Left ventricle myocardium superior (tissue), 1 donor: ENCODE results near the gene RPTOR. TPM values are rescaled to one million over a fixed set of nuclear protein-coding genes. Genes with fewer than 3 reads are reported as not detected.
"Not testable (repeated sequence)": the region's sequence is repeated elsewhere in the genome, so short reads cannot be mapped to it uniquely, and the experiment has no call there.

Experiments
- ATAC-seq: fragments of 200-7000 bp; cut with Tn5 transposase; one replicate; pipeline ENCODE4 v1.9.1; 2020; ENCODE audit warnings: mild to moderate bottlenecking, moderate library complexity
- DNase-seq: peaks from one replicate; pipeline ENCODE4 v3.0.0-alpha.2; 2020
- intact Hi-C: fragments of 100-400 bp; cut with micrococcal nuclease; formaldehyde crosslinking; loops from one replicate; pipeline ENCODE4 v1.11.0; 2022
- long read RNA-seq: library from polyadenylated mRNA; unstranded; transcript quantifications from one replicate; pipeline ENCODE4 v2.0.0, GENCODE V29; 2021
- total RNA-seq: library from RNA; stranded (reverse); fragmentation: NEBNext Ultra II Directional; extraction: Animal tissue kit (Norgen Biotek cat#: 25700); gene quantifications from one replicate; pipeline ENCODE4 v1.2.1, GENCODE V29; 2021
- donor health status: DM: no; HTN: yes; CAD: no; lungs with severe emphysema.

RPTOR gene, protein sequence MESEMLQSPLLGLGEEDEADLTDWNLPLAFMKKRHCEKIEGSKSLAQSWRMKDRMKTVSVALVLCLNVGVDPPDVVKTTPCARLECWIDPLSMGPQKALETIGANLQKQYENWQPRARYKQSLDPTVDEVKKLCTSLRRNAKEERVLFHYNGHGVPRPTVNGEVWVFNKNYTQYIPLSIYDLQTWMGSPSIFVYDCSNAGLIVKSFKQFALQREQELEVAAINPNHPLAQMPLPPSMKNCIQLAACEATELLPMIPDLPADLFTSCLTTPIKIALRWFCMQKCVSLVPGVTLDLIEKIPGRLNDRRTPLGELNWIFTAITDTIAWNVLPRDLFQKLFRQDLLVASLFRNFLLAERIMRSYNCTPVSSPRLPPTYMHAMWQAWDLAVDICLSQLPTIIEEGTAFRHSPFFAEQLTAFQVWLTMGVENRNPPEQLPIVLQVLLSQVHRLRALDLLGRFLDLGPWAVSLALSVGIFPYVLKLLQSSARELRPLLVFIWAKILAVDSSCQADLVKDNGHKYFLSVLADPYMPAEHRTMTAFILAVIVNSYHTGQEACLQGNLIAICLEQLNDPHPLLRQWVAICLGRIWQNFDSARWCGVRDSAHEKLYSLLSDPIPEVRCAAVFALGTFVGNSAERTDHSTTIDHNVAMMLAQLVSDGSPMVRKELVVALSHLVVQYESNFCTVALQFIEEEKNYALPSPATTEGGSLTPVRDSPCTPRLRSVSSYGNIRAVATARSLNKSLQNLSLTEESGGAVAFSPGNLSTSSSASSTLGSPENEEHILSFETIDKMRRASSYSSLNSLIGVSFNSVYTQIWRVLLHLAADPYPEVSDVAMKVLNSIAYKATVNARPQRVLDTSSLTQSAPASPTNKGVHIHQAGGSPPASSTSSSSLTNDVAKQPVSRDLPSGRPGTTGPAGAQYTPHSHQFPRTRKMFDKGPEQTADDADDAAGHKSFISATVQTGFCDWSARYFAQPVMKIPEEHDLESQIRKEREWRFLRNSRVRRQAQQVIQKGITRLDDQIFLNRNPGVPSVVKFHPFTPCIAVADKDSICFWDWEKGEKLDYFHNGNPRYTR (N-terminal part only)
- total RNA-seq = 20.9 TPM
- long read RNA-seq, full-length matches to known transcripts = 1 of 22 reads
- long read RNA-seq, partial matches to known transcripts = 14 of 22 reads
- long read RNA-seq, other reads (novel, unspliced or antisense) = 7 of 22 reads

DNA sequence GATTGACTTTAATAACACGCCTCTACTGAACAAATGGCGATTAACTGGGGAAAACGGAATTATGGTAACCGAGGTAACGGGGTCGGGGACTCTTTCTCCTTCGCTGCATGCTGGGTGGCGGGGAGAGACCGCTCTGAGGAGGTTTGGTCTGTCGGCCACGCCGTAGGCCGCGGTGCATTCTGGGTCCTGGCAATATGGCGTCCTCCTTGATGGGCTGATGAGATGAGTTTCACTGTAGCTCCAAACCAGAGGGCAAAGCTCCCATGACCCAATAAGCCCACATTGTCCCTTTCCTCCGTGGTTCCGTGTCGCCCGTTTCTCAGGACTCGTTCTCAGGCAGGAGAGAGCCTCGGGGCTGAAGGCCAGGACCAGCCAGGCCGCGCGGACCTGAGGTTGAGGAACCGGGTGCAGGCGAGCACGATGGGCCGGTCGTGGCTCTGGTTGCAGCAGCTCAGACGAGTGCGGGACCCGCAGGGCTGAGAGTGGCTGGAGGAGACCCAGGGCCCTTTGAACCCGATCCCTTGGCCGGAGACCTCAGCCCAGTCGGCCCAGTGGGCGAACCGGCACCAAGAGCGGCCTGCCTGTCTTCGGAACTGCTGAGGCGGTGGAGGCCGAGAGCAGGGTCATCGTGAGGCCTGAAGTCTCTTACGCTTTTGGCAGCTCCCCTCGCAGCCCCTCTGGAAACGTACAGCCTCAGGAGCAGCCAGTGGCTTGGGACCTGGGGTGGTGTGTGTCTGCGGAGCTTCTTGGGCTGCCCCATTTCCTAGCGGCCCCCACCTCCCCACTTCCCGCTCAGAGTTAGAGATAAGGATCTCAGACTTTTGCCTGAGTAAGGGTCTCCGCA lies at the start of gene RPTOR:
Gene RPTOR, plus strand, starts transcription at position 184 of the 844 bp plus-strand sequence. CDS start 792 bp downstream, outside the sequence.
- intact Hi-C loops = no loop called here
- peak; percentile 92 for DNase-seq
- ATAC-seq = peak; percentile 99

DNA sequence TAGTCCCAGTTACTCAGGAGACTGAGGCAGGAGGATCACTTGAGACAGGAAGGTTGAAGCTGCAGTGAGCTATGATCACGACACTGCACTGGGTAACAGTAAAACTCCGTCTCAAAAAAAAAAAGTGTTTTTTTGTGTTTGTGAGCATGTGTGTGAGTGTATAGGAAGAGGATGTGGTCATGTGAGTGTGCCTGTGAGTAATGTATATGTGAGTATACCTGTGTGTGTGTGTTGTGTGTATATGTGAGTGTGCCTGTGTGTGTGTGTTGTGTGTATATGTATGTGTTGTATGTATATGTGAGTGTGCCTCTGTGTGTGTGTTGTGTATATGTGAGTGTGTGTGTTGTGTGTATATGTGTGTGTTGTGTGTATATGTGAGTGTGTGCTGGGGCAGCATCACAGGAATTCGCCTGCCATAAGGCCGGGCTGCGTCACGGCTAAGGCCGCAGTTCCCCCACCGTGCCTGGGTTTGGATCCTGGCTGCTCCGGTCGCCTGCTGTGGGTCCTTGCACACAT lies 46.9 kb upstream of the RPTOR start:
- intact Hi-C loops = no loop called here
- no peak for DNase-seq
- ATAC-seq = no peak

DNA sequence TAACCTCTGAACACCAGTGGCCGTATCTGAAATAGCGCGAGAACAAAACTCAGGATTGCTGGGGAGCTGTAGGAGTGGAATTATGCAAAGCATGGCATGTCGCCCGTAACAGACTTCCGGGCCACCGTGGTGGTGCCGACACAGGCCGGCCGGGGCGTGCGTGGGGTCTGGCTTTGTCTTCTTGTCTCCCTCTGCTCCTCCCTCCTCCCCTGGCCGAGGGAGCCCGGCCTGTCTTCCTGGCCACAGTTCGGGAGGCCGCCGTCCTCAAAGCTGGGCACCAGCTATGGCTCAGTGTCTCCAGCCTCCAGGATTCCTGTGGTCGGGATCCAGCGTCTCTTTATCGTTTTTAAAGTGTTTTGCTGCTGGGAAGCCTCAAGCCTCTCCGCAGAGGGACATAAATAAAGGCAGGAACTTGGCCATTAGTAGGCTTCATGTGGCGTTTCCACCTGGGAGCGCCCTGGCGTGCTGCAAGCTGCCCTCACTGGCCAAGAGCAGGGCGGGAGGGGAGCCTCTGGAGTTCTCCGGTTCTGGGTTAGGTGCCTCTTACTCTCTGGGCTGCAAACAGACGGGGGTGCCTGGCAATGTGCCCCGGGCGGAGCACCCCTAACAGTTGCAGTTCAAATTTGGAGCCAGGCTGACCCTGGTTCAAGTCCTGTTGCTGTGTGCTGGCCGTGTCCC lies 46.3 kb upstream of the RPTOR start:
- intact Hi-C loops = no loop called here
- DNase-seq (peak; percentile 59), ATAC-seq (peak; percentile 34)

DNA sequence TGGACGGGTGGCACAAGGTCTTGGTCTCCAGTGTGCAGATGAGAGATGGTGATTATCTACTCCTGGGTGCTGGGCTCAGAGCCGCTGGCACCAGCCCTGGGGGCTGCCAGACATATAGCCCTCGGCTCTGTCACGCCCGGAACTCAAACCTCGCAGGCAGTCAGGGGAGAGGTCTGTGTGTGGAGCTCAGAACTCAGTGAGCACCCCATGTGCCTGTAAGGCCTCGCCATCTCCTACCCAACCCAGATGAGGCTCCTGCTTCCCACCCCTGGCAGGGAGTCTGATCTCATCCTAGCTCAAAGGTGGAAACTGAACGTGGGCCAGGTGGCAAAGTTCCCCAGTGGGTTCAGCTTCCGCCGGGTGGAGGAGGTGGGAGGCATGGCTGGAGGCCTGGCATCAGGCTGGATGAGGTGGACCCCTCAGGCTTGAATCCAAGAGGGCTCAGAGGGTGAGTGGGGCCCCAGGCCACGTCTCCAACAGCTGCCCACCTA lies 45.7 kb upstream of the RPTOR start:
- DNase-seq (no peak), ATAC-seq (no peak)
- intact Hi-C loops = no loop called here

DNA sequence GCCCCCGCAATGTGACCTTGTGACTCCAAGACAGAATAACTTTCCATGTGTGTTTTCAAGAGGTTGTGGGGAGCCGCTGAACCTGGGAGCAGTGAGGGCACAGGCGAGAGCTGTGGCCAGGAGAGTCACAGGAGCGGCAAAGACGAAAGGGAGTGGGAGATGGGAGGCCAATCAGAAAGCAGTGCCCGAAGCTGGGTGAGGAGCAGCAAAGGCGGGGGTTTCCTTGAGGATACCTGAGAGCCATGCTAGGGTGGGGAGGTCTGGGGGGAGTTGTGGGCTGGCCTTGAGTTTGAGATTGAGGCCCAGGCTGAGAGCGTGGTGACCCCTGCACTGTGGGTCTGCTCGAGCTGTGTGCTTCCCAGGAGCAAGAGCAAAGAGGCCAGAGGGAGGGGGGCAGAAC lies 45.1 kb upstream of the RPTOR start:
- intact Hi-C loops = no loop called here
- ATAC-seq = no peak
- DNase-seq = no peak

DNA sequence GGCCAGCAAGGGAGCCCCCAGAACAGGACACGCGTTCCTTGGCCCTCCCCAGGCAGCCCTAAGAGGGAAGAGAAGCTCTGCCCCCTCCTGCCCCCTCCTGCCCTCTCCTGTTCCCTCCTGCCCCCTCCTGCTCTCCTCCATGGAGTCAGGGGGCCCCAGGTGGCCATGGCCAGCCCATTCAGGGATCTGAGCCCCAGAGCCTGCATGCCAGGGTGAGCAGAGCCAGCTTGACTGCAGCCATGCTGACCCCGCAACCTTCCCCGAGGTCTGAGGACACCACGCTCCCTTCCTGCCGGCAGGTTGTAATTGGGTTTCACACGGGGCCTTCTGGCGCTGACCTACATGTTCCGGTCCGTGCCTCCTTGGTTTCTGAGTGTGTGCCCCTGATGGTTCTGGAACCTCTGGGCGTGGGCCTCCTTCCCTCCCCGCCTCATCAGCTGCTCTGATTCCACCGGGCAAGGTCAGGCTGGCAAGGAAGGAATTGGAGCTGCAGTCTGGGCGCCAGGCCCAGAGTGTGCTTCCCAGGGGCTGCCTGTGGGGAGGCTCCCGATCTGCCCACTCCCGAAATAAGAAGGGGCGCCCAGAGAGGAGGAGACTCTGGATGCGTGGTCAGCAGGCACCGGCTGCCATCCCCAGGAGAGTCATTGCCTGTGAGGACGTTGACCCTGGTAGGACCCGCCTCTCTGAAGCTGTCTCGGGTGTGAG lies 44.5 kb upstream of the RPTOR start:
- DNase-seq (no peak), ATAC-seq (no peak)
- intact Hi-C loops = no loop called here

DNA sequence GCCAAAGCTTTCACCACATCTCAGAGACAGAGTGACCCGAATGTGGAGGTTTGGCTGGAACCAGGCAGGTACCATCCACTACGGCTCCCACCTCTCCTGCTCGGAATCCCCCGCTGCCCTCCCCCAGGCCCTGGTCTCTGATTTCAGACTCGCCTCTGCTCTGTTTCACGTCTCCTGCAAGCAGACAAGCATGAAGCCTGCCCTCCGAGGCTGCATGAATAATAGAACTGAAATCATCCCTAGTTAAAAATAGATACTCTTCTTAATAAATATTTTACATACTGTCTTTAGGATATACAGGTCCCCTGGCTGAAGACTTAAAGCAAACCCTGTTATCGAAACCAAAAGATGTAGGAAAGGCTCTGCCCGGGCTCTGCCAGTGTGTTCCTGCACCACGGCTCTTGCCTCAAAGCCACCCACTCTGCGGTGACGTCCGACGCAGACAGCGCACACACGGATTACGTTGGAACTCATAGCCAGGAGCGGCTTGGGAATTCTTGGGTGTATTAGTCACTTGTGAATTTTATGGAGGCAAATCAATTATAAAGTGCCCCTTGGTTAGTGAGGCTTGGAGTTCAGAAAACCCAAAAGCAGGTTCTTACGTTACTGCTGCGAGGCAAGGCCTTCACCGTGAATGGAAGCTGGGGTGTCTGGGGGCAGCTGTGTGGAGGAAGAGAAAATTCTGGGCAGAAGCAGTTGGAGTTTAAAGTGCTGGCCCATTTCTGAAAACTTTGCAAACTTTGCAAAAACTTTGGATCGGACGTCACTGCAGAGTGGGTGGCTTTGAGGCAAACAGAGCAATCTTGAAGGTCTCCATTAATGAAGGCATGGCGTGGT lies 42.7 kb upstream of the RPTOR start:
- ATAC-seq (no peak), DNase-seq (no peak)
- intact Hi-C loops = no loop called here

DNA sequence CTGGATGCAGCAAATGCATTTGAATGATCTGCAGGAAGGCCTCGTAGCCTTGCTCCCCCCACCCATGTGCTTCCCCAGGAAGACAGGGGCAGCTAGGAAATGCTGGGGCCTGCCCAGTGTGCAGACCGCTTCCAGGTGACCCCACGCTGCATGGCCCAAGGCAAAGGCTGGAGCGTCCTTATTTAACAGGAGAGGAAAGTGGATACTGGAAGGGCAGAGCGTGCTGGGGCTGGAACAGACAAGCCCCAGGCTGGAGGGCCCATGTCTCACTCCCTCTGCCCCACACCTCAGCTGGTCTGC lies 42.1 kb upstream of the RPTOR start:
- intact Hi-C loops = no loop called here
- no peak for ATAC-seq
- no peak for DNase-seq

DNA sequence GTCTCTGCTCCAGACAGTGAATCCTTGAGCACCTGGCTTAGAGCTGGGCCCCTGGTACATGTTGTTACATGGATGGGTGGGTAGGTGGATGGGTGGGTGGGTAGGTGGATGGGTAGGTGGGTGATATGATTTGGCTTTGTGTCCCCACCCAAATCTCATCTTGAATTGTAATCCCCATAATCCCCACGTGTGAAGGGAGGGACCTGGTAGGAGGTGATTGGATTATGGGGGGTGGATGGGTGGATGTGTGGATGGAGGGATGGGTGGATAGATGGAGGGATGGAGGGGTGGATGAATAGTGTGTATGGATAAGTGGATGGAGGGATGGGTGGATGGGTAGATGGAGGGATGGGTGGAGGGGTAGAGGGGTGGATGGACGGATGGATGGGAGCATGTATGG lies 41.6 kb upstream of the RPTOR start:
- ATAC-seq (no peak), DNase-seq (no peak)
- intact Hi-C loops = no loop called here

DNA sequence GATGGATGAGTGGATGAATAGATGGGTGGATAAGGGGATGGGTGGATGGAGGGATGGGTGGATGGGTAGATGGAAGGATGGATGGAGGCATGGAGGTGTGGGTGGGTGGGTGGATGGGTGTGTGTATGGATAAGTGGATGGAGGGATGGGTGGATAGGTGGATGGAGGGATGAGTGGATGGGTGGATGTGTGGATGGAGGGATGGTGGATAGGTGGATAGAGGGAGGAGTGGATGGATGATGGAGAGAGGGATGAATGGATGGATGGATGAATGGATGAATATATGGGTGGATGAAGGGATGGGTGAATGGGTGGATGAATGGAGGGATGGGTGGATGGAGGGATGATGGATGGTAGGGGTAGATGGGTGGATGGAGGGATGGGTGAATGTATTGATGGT lies 40.7 kb upstream of the RPTOR start:
- no peak for DNase-seq
- no peak for ATAC-seq

DNA sequence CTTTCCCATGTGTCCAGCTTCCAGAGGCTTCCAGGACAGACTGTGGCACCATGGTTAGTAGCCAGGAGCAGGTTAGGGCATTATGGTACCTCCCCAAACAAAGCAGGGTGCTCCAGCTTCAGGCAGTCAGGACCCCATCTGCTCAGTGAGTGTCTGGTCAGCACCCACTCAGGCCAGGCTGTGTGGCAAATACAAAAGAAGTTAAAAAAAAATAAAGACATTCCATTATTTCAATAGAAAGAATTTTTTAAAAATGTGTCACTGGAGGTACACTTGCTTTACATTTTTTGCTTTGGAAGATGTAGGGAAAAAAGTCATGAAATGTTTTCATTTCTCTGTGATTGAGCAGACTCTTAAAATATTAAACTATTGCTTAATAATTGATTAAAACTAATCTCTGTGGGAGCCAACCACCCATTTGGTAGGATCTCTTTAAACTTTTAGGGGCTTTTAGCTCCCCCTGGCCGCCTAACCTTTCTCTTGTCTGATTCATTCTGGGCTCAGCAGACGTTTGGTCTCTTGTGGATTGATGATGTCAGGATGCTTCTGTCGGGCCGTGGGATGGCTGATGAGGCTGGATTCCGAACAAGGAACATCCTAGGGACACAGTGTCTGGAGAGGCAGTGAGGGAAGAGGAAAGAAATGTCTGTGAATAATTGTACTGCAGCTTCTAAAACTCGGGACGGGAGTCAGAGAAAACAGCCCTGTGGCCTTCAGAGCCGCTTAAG lies 39.8 kb upstream of the RPTOR start:
- no peak for ATAC-seq
- DNase-seq = no peak
- intact Hi-C loops = no loop called here

More for the DNA sequence above, 40.7 kb upstream of the RPTOR start:
- intact Hi-C loops = no loop called here

DNA sequence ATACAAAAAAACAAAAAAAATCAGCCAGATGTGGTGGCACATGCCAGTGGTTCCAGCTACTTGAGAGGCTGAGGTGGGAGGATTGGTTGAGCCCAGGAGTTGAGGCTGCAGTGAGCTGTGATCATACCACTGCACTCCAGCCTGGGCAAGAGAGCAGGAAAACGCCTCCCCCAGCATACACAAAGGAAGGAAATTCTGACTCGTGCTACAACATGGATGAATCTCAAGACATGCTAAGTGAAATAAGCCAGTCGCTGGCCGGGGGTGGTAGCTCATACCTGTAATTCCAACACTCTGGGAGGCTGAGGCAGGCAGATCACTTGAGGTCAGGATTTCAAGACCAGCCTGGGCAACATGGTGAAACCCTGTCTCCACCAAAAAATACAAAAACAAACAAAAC lies 37.5 kb upstream of the RPTOR start:
- ATAC-seq, intact Hi-C loops, DNase-seq: not testable (repeated sequence)

DNA sequence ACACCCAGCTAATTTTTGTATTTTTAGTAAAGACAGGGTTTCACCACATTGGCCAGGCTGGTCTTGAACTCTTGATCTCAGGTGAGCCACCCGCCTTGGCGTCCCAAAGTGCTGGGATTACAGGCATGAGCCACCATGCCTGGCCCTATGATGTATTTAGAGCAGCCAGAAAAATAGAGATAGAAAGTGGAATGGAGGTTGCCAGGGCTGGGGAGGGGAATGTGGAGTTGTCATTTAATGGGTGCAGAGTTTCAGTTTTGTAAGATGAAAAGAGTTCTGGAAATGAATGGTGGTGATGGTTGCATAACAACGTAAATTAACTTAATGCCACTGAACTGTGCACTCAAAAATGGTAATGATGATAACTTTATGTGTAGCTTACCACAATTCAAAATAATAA lies 36.7 kb upstream of the RPTOR start:
- ATAC-seq (no peak), DNase-seq (no peak)
- intact Hi-C loops = no loop called here

DNA sequence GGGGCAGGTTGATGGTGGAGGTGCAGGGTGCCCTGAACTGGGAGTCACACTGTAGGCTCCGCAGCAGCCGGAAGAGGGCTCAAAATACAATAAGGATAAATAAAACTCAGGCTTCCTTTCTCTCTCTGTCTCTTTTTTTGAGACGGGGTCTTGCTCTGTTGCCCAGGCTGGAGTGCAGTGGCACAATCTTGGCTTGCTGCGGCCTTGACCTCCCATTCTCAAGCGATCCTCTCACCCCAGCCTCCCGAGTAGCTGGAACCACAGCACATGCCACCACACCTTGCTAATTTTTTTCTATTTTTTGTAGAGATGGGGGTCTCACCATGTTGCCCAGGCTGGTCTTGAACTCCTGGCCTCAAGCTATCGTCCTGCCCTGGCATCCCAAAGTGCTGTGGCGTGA lies 35.3 kb upstream of the RPTOR start:
- DNase-seq = no peak
- intact Hi-C loops = no loop called here
- no peak for ATAC-seq

DNA sequence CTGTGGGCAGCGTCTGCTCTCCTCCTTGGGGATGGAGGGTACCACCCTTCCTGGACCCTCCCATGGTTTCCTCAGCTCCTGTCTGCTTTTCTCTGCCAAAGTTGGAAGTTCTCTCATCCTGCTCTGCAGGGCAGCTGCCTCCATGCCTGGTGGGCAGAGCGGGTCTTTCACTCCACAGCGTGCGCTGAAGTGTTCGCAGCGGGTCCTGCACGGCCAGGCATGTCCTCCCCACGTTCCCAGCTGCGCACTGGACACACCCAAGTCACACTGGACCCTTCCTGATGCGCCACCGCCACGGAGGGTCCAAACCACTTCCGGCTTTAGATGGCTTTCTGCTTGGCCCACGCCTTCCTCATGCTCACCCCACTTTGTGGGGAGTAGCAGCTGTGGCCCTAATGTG lies 34.5 kb upstream of the RPTOR start:
- intact Hi-C loops = no loop called here
- ATAC-seq (no peak), DNase-seq (no peak)

DNA sequence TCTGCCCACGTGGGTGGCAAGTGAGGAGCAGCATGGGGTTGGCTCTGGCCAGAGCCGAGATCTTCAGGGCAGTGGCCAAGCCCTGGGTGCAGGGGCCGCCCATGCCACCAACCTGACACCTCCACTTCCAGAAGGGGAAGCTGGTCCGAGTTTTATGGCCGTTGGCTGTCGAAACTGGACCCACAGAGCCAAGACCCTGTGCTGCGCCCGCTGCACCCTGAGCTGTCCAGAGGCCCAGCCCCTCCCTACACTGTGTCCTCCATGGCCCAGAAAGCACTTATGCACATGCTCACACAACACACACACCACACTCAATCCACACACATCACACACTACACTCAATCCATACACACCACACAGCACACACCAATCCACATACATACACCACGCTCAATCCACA lies 33.9 kb upstream of the RPTOR start:
- intact Hi-C loops = no loop called here
- ATAC-seq = no peak
- DNase-seq = no peak
